CD4-positive, alpha-beta T cell (primary cell): ENCODE measurements around the gene ASTN2. TPM values are rescaled to one million over a fixed set of nuclear protein-coding genes. Genes with fewer than 3 reads are reported as not detected.

Experiments used
- ATAC-seq: fragments of 200-7000 bp; cut with Tn5 transposase; one replicate; pipeline ENCODE4 v1.10.0; 2022; ENCODE audit warnings: mild to moderate bottlenecking; ENCODE audit not compliant: poor library complexity
- CTCF ChIA-PET: fragments of 350-600 bp; sonication (Branson Sonifier 250); formaldehyde crosslinking; loops from one replicate; lab custom pipeline; 2021; ENCODE audit warnings: antibody characterized with exemption, inconsistent platforms; lab: Charles Lee
- POLR2A ChIA-PET: fragments of 350-600 bp; sonication (Branson Sonifier 250); formaldehyde crosslinking; loops from one replicate; lab custom pipeline; 2021; ENCODE audit warnings: antibody characterized with exemption, inconsistent platforms; lab: Charles Lee
- DNase-seq, 14 experiments: peaks; one replicate each; pipeline ENCODE4 v3.0.0-alpha.2; 2013 to 2020; ENCODE audit warnings: mixed read lengths in 2 of 14
- H3K27ac ChIP-seq, 2 donors: one replicate each; pipeline versions ENCODE4 v1.5.1 to v1.7.0; 2013; ENCODE audit warnings: low read length in 2 of 2, low read depth in 1 of 2, mild to moderate bottlenecking in 1 of 2
- H3K27me3 ChIP-seq, 2 experiments: 1 replicate in 1 of 2; 2 replicates in 1 of 2; pipeline versions ENCODE4 v1.6.1 to v1.7.0; 2013; ENCODE audit warnings: low read length in 2 of 2, control low read depth in 1 of 2, mild to moderate bottlenecking in 1 of 2, moderate library complexity in 1 of 2; ENCODE audit not compliant: insufficient read depth in 2 of 2, control insufficient read depth in 1 of 2
- H3K36me3 ChIP-seq: one replicate; pipeline ENCODE4 v1.6.1; 2013; ENCODE audit warnings: low read length, control low read depth; ENCODE audit not compliant: insufficient read depth
- H3K4me1 ChIP-seq: one replicate; pipeline ENCODE4 v1.6.1; 2013; ENCODE audit warnings: low read length, control low read depth; ENCODE audit not compliant: insufficient read depth
- H3K4me3 ChIP-seq: one replicate; pipeline ENCODE4 v1.5.1; 2013; ENCODE audit warnings: mild to moderate bottlenecking, low read length, moderate library complexity
- H3K9me3 ChIP-seq, 2 experiments: 1 replicate in 1 of 2; 2 replicates in 1 of 2; pipeline versions ENCODE4 v1.6.1 to v1.7.0; 2013; ENCODE audit warnings: low read length in 2 of 2, mild to moderate bottlenecking in 2 of 2, control low read depth in 1 of 2, moderate library complexity in 1 of 2; ENCODE audit not compliant: control insufficient read depth in 1 of 2, insufficient read depth in 1 of 2
- H3K27ac Mint-ChIP-seq: one replicate; pipeline ENCODE4 v1.8.0; 2020; ENCODE audit warnings: mixed read lengths
- H3K27me3 Mint-ChIP-seq: one replicate; pipeline ENCODE4 v1.8.0; 2021; ENCODE audit warnings: mixed read lengths
- H3K36me3 Mint-ChIP-seq: one replicate; pipeline ENCODE4 v1.8.0; 2021; ENCODE audit warnings: low read depth, mixed read lengths
- H3K4me1 Mint-ChIP-seq: one replicate; pipeline ENCODE4 v1.8.0; 2021; ENCODE audit warnings: low read depth, mixed read lengths
- H3K4me3 Mint-ChIP-seq: one replicate; pipeline ENCODE4 v1.8.0; 2020; ENCODE audit warnings: mild to moderate bottlenecking, mixed read lengths
- H3K9me3 Mint-ChIP-seq: one replicate; pipeline ENCODE4 v1.8.0; 2020; ENCODE audit warnings: mixed read lengths
- intact Hi-C, 2 experiments: fragments of 100-400 bp; cut with DNase I in 1 of 2; cut with micrococcal nuclease in 1 of 2; formaldehyde crosslinking; loops; one replicate each; pipeline versions ENCODE4 v1.15.1 to v1.9.0; 2023 to 2025; cut with DNase I, micrococcal nuclease
- total RNA-seq, 174 experiments: library from RNA in 2 of 174; stranded (reverse) in 2 of 174; gene quantifications; one replicate each; pipeline ENCODE4 v1.2.3 and lab custom pipeline; 2021 to 2026
- TF ChIP-seq, protein P1 (sequence below): fragments of 200-600 bp; IDR thresholded peaks from one replicate; pipeline ENCODE4 v1.8.0; 2022; ENCODE audit warnings: antibody characterized with exemption, mild to moderate bottlenecking

Gene ASTN2
- total RNA-seq, 2 experiments from 2014 or later: 2.3 to 2.4 TPM

DNA sequence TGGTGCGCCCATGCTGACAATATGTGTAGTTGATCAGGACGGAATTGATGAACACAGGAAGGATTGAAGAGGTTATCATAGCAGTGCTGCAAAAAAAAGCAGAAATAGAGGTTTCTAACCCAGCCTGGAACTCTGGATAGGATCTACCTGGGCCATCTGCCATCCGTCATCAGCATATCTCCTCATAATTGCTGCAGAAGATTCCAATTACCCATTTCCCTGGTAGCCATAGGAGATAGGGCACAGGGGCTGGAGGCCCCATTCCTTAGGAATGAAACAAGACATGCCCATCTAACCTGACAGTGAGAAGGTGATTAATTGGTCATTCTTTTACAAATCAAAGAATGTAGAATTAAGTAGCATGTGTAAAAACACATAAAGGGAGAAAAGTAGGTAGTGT, 788.1 kb downstream of the ASTN2 start:
- Mint-ChIP-seq H3K36me3 (peaks cover 7% of the 10 kb centered on the region), H3K4me3 (no peak overlapping the region), H3K27me3 (no peaks in the 10 kb centered on the region), H3K4me1 (no peaks in the 10 kb centered on the region), H3K9me3 (no peaks in the 10 kb centered on the region), H3K27ac (no peak overlapping the region)
- intact Hi-C loops: no loop called here
- POLR2A ChIA-PET: no interaction called here
- Histone ChIP-seq H3K4me1 (no peaks in the 10 kb centered on the region), H3K4me3 (no peak overlapping the region), H3K27ac (no peak overlapping the region), H3K9me3 (no peaks in the 10 kb centered on the region), H3K27me3 (no peaks in the 10 kb centered on the region), H3K36me3 (no peaks in the 10 kb centered on the region)
- DNase-seq (no peak), ATAC-seq (no peak)
- TF ChIP-seq, protein P1, sequence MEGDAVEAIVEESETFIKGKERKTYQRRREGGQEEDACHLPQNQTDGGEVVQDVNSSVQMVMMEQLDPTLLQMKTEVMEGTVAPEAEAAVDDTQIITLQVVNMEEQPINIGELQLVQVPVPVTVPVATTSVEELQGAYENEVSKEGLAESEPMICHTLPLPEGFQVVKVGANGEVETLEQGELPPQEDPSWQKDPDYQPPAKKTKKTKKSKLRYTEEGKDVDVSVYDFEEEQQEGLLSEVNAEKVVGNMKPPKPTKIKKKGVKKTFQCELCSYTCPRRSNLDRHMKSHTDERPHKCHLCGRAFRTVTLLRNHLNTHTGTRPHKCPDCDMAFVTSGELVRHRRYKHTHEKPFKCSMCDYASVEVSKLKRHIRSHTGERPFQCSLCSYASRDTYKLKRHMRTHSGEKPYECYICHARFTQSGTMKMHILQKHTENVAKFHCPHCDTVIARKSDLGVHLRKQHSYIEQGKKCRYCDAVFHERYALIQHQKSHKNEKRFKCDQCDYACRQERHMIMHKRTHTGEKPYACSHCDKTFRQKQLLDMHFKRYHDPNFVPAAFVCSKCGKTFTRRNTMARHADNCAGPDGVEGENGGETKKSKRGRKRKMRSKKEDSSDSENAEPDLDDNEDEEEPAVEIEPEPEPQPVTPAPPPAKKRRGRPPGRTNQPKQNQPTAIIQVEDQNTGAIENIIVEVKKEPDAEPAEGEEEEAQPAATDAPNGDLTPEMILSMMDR: no peak
- CTCF ChIA-PET: no interaction called here

DNA sequence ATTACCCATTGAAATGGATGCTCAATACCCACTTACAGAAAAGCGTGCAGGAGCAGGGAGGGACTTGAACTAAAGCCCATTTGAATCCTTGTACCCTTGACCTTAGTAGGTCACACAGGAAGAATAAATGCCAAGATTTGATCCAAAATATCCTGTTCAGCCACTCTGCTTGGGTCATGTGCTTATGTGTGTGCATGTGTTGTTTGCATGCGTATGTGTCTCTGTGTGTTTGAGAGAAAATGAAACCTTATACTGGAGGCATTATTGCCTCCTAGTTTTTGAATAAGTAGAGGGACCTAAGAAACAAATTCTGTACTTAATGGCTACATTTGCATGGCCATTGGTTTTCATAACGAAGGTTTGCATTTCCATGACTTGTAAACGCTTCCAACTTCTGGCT, 791.1 kb downstream of the ASTN2 start:
- Histone ChIP-seq H3K4me1 (no peaks in the 10 kb centered on the region), H3K9me3 (no peaks in the 10 kb centered on the region), H3K27ac (no peak overlapping the region), H3K36me3 (no peaks in the 10 kb centered on the region), H3K4me3 (no peak overlapping the region), H3K27me3 (no peaks in the 10 kb centered on the region)
- intact Hi-C loops: no loop called here
- no peaks in the 10 kb centered on the region for H3K27me3 Mint-ChIP-seq
- ATAC-seq: no peak
- no peak for DNase-seq
- no peaks in the 10 kb centered on the region for H3K9me3 Mint-ChIP-seq
- H3K27ac Mint-ChIP-seq: no peak overlapping the region
- CTCF ChIA-PET: no interaction called here
- TF ChIP-seq, protein P1: no peak
- H3K4me3 Mint-ChIP-seq: no peak overlapping the region
- peaks cover 7% of the 10 kb centered on the region for H3K36me3 Mint-ChIP-seq
- no peaks in the 10 kb centered on the region for H3K4me1 Mint-ChIP-seq
- POLR2A ChIA-PET: no interaction called here

DNA sequence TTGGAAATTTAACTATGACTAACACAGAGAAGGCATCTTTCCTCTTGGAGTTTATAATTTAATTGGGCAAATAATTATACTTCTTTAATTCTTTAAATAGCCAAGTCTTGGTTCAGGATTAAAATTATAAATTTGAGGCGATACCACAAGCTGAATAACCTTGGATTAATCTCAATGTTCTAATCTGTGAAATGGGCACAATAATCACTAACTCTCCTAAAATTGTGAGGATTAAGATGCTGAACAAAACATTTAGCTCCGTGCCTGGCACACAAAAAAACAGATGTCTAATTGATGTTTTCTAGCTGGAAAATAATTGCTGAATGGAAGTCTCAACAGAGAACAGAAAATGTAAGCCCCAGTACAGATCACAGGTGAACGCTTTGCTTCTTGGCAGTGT, 797.5 kb downstream of the ASTN2 start:
- Mint-ChIP-seq H3K36me3 (peaks cover 60% of the 10 kb centered on the region), H3K27me3 (no peaks in the 10 kb centered on the region), H3K4me3 (no peak overlapping the region), H3K4me1 (no peaks in the 10 kb centered on the region), H3K9me3 (no peaks in the 10 kb centered on the region), H3K27ac (no peak overlapping the region)
- H3K4me3 ChIP-seq: no peak overlapping the region
- ChIA-PET POLR2A (no interaction called here), CTCF (no interaction called here)
- H3K27me3 ChIP-seq: no peaks in the 10 kb centered on the region
- TF ChIP-seq, protein P1: no peak
- ATAC-seq (no peak), DNase-seq (no peak)
- no peak overlapping the region for H3K27ac ChIP-seq
- no peaks in the 10 kb centered on the region for H3K4me1 ChIP-seq
- intact Hi-C loops: no loop called here
- no peaks in the 10 kb centered on the region for H3K36me3 ChIP-seq
- no peaks in the 10 kb centered on the region for H3K9me3 ChIP-seq
